PC-9 (cell line): ENCODE results near the gene NAA10. TPM values are rescaled to one million over a fixed set of nuclear protein-coding genes. Genes with fewer than 3 reads are reported as not detected.

Experiments used
- BruUV-seq: library from RNA; stranded (reverse); fragments of 400-500 nt; replicated peaks from 2 replicates; lab custom pipeline; 2021; lab: Mats Ljungman, UMichigan
- CTCF ChIA-PET: fragments of 300-600 bp; sonication (Branson Sonifier 250); formaldehyde crosslinking; loops from one replicate; lab custom pipeline; 2022; ENCODE audit warnings: antibody characterized with exemption; lab: Charles Lee
- POLR2A ChIA-PET: fragments of 300-600 bp; sonication (Branson Sonifier 250); formaldehyde crosslinking; loops from one replicate; lab custom pipeline; 2022; ENCODE audit warnings: antibody characterized with exemption; ENCODE audit not compliant: unreplicated experiment; lab: Charles Lee
- DNase-seq, 2 experiments: peaks; one replicate each; pipeline versions ENCODE4 v3.0.0 to v3.0.0-alpha.2; 2015 to 2022; ENCODE audit warnings: mixed read lengths in 1 of 2
- H2AFZ ChIP-seq: fragments of 200-600 bp; sonication (generic); 2 replicates; pipeline ENCODE4 v1.8.1; 2017; ENCODE audit warnings: antibody characterized with exemption
- H3F3A ChIP-seq: fragments of 200-600 bp; sonication (generic); 2 replicates; pipeline ENCODE4 v1.8.1; 2017; ENCODE audit warnings: antibody characterized with exemption, mild to moderate bottlenecking, low read depth; ENCODE audit not compliant: insufficient read depth
- H3K27ac ChIP-seq: fragments of 200-600 bp; sonication (generic); 2 replicates; pipeline ENCODE4 v1.6.1; 2016; ENCODE audit warnings: mixed run types
- H3K27me3 ChIP-seq: fragments of 200-600 bp; sonication (generic); 2 replicates; pipeline ENCODE4 v1.6.1; 2016; ENCODE audit warnings: low read depth, mixed run types; ENCODE audit not compliant: insufficient read depth
- H3K36me3 ChIP-seq: fragments of 200-600 bp; sonication (generic); 2 replicates; pipeline ENCODE4 v1.6.1; 2016; ENCODE audit warnings: low read depth, mixed run types
- H3K4me1 ChIP-seq: fragments of 200-600 bp; sonication (generic); replicated peaks from 2 replicates; pipeline ENCODE4 v1.6.1; 2016; ENCODE audit warnings: mixed run types; ENCODE audit not compliant: insufficient read depth
- H3K4me2 ChIP-seq: fragments of 200-600 bp; sonication (generic); 2 replicates; pipeline ENCODE4 v1.6.1; 2017; ENCODE audit warnings: mixed run types
- H3K4me3 ChIP-seq: fragments of 200-600 bp; sonication (generic); 2 replicates; pipeline ENCODE4 v1.6.1; 2016; ENCODE audit warnings: mixed run types
- H3K79me2 ChIP-seq: fragments of 200-600 bp; sonication (generic); 2 replicates; pipeline ENCODE4 v1.6.1; 2017; ENCODE audit warnings: low read depth, mixed run types
- H3K9me2 ChIP-seq: fragments of 200-600 bp; sonication (generic); 2 replicates; pipeline ENCODE4 v1.8.1; 2017; ENCODE audit warnings: mild to moderate bottlenecking; ENCODE audit not compliant: insufficient read depth
- H3K9me3 ChIP-seq: fragments of 200-600 bp; sonication (generic); 2 replicates; pipeline ENCODE4 v1.8.1; 2016; ENCODE audit warnings: low read depth; ENCODE audit not compliant: insufficient read depth
- H4K20me1 ChIP-seq: fragments of 200-600 bp; sonication (generic); 2 replicates; pipeline ENCODE4 v1.8.1; 2017; ENCODE audit not compliant: insufficient read depth
- EZH2 ChIP-seq: fragments of 200-600 bp; sonication (generic); IDR thresholded peaks from 2 replicates; pipeline ENCODE4 v1.8.0; 2017; ENCODE audit warnings: antibody characterized with exemption, low read depth
- intact Hi-C: fragments of 100-400 bp; cut with micrococcal nuclease; formaldehyde crosslinking; loops from one replicate; pipeline ENCODE4 v1.10.0; 2022; ENCODE audit not compliant: unreplicated experiment
- total RNA-seq: library from RNA; stranded (reverse); gene quantifications from 2 replicates; pipeline ENCODE4 v1.2.3, GENCODE V29; 2021
- TF ChIP-seq, protein P1 (sequence below): fragments of 200-600 bp; sonication (generic); conservative IDR thresholded peaks from 2 replicates; pipeline ENCODE4 v1.6.1; 2017; ENCODE audit warnings: mixed run types, antibody characterized with exemption, mild to moderate bottlenecking, moderate library complexity

NAA10 gene
- total RNA-seq, 1 experiment from 2014 or later = 181 TPM

DNA sequence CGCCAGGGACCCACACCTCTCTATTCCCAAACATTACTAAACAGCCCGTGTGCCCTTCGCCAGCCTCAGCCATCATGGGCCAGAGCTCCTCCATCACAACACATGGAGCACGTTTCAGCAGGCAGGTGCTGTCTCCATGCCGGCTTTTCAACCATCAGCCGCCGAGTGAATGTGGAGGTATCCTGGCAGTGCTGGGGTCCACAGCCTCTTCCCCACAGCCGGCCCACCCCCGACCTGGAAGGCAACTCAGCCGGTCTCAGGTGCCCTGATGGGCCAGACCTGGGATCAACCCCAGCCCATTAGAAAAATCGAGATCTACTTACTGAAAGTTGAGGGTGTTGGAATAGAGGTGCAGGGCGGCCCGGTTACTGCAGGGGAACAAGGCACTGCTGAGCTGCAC, 3.1 kb downstream of the NAA10 start:
- Histone ChIP-seq H3K4me2 (no peak overlapping the region), H3F3A (peaks cover 25% of the 10 kb centered on the region; the same call in 1 of the 2 replicates), H3K79me2 (peaks cover 23% of the 10 kb centered on the region), H3K27ac (no peak overlapping the region), H4K20me1 (no peaks in the 10 kb centered on the region; the same call in 1 of the 2 replicates), H3K36me3 (no peaks in the 10 kb centered on the region), H3K4me3 (no peak overlapping the region), H3K9me3 (no peaks in the 10 kb centered on the region), H2AFZ (no peak overlapping the region), H3K4me1 (peaks cover 14% of the 10 kb centered on the region; the same call in 1 of the 2 replicates), H3K27me3 (no peaks in the 10 kb centered on the region), H3K9me2 (no peaks in the 10 kb centered on the region)
- intact Hi-C loops = no loop called here
- BruUV-seq = no TSS peak
- CTCF ChIA-PET = no interaction called here
- DNase-seq = no peak
- POLR2A ChIA-PET = no interaction called here
- TF ChIP-seq, protein P1, sequence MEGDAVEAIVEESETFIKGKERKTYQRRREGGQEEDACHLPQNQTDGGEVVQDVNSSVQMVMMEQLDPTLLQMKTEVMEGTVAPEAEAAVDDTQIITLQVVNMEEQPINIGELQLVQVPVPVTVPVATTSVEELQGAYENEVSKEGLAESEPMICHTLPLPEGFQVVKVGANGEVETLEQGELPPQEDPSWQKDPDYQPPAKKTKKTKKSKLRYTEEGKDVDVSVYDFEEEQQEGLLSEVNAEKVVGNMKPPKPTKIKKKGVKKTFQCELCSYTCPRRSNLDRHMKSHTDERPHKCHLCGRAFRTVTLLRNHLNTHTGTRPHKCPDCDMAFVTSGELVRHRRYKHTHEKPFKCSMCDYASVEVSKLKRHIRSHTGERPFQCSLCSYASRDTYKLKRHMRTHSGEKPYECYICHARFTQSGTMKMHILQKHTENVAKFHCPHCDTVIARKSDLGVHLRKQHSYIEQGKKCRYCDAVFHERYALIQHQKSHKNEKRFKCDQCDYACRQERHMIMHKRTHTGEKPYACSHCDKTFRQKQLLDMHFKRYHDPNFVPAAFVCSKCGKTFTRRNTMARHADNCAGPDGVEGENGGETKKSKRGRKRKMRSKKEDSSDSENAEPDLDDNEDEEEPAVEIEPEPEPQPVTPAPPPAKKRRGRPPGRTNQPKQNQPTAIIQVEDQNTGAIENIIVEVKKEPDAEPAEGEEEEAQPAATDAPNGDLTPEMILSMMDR = no peak
- no peak for TF ChIP-seq EZH2

DNA sequence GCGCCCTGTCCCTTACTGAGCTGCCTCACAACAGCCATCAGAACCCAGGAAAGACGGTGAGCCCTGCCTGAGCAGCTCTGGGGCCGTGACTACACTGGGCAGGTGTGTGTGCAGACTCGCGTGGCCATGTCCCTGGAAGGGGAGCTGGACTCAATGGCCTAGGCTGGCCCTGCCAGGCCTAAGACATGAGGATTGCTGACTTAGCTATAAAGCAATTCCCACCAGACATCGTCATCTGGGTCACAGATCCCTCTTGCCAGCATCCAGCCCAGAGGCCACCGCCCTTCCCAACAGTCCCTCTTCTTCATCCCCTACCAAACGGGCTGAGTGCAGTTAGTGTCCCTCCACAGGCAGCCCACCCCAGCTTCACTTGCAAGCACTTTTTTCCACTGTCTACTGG, 3.7 kb downstream of the NAA10 start:
- H3K4me1 ChIP-seq = peaks cover 17% of the 10 kb centered on the region; the same call in 1 of the 2 replicates
- POLR2A ChIA-PET = interaction anchor here (0.7 kb wide), 1 partner anchor 11 kb away, joined by 11 read pairs; no protein-coding TSS in a partner anchor

DNA sequence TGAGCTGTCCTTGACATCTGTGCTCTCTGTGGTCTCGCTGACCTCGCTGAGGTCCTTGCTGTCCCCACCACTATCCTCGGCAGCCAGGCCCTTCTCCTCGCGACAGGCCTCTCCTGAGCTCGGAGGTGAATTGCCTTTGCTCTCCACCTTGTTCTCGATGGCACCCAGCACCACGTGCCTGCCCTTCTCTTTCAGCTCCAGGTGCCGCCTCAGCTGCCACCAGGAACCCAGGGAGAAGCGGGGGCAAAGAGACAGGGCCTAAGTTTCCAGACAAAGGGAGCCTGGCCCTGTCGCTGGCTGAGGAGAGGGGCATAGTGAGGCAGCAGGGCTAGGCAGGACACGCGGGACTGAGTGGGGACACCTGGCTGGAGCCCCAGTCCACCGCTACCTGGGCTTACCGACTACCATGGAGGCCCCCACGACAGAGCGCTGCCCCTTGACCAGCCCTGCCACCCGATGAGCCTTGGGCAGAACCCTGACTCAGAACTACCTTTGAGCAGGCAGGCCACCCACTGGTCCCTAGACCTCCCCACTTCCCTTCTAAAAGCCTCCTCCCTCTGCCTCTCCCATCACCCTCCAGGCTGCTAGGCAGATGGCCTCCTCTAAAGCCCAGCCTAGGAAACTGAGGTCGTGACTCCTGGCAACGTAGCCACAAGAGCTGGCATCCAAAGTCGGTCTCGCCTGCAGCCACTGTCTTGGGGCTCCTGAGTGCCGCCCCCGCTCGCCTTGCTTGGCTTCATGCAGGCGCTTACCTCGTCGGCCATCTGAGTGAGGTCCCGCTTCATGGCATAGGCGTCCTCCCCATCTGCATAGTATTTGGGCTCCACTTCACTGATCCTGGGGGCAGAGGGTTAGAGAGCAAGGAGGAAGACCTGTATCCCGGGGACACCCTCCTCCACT, 4.6 kb downstream of the NAA10 start:
- no peaks in the 10 kb centered on the region for H3K9me3 ChIP-seq
- H3F3A ChIP-seq = peaks cover 18% of the 10 kb centered on the region; the same call in 1 of the 2 replicates
- H3K4me3 ChIP-seq = no peak overlapping the region
- intact Hi-C loops = no loop called here
- TF ChIP-seq EZH2 = no peak
- TF ChIP-seq, protein P1 = no peak
- H2AFZ ChIP-seq = no peak overlapping the region
- CTCF ChIA-PET = no interaction called here
- no TSS peak for BruUV-seq
- POLR2A ChIA-PET = no interaction called here
- H4K20me1 ChIP-seq = no peaks in the 10 kb centered on the region; the same call in 1 of the 2 replicates
- H3K4me1 ChIP-seq = peaks cover 17% of the 10 kb centered on the region; the same call in 1 of the 2 replicates
- no peaks in the 10 kb centered on the region for H3K9me2 ChIP-seq
- no peak overlapping the region for H3K4me2 ChIP-seq
- no peak for DNase-seq
- H3K27ac ChIP-seq = no peak overlapping the region
- H3K79me2 ChIP-seq = peaks cover 23% of the 10 kb centered on the region
- no peaks in the 10 kb centered on the region for H3K36me3 ChIP-seq
- no peaks in the 10 kb centered on the region for H3K27me3 ChIP-seq

More for the DNA sequence above, 3.7 kb downstream of the NAA10 start:
- Histone ChIP-seq H3K27ac (no peak overlapping the region), H3K4me3 (no peak overlapping the region), H2AFZ (no peak overlapping the region), H3K36me3 (no peaks in the 10 kb centered on the region), H4K20me1 (no peaks in the 10 kb centered on the region; the same call in 1 of the 2 replicates), H3K27me3 (no peaks in the 10 kb centered on the region), H3K9me2 (no peaks in the 10 kb centered on the region), H3K9me3 (no peaks in the 10 kb centered on the region), H3K79me2 (peaks cover 23% of the 10 kb centered on the region), H3F3A (peaks cover 25% of the 10 kb centered on the region; the same call in 1 of the 2 replicates), H3K4me2 (no peak overlapping the region)
- DNase-seq = no peak
- CTCF ChIA-PET = no interaction called here
- intact Hi-C loops = no loop called here
- TF ChIP-seq EZH2 = no peak
- TF ChIP-seq, protein P1 = no peak
- BruUV-seq = no TSS peak
